Activated CD4-positive, CD25-positive, alpha-beta regulatory T cell (primary cell): ENCODE results near the gene UBXN1.
"Not testable (repeated sequence)": the region's sequence is repeated elsewhere in the genome, so short reads cannot be mapped to it uniquely, and the experiment has no call there.

Experiments used
- DNase-seq, 4 experiments: peaks; one replicate each; lab custom pipeline; 2025; lab: John Stamatoyannopoulos, UW

Gene UBXN1

GRCh38 chr11:62671608-62672389, 7.1 kb downstream of the UBXN1 start, which contains the start of the genes LBHD1 and UQCC3:
Gene LBHD1 (minus strand): TSS chr11:62672267. CDS start chr11:62670031, 2,236 bp downstream.
Gene UQCC3 (plus strand): TSS chr11:62671673. CDS start chr11:62671746, 73 bp downstream.
- DNase-seq = peak; percentile 38 to 60 (median 43)

- DNase-seq = no peak
Measured at GRCh38 chr11:62671236-62671607, 7.7 kb downstream of the UBXN1 start.

DNA sequence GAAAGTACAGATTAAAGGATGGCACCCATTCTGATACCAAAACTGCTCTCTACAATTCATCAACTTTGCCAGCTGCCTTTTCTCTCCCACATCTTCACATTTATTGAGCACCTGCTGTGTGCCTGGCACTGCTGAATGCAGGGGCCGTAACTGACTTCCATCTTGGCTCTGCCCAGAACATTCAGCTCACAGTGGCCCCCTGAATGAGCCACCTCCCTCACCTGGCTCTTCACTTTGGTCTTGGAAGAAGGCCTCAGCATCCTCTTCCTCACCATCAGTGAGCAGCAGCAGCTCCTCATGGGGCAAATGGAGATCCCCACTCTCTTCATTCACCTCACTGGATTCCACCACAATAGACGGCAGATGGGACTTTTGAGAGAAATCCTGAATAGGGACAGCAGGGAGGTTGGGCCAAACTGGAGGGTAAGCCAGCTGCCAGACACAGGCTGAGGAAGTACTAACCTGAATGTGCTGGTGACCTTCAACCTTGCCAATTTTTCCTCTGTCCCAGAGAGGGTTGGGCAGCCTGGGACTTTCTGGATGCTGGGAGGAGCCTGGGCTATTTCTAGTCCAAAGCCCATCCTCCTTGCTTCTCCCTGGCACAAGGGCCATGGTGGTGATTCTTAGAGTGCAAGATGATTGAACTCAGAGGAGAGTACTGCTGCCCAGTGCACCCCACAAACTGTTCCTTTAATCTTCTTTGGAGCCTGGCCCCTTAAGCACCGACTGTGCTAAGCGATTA, 9.3 kb downstream of the UBXN1 start:
- DNase-seq = no peak

DNA sequence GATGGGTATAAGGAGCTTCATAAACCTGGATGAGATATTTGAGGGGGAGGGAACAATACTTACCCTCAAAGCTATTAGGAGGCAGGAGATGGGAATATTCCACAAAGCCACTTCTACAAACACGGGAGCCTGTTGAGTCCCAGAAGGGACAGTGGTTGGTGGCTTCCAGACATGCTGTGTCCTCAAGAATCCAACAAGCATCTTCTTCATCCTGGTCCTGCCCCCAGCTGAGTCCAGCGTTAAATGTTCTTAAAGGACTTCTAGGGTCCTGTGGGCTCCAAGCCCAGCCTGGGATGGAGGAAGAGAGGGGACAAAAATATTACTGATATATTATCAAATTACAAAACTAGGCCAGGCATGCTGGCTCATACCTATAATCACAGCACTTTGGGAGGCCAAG, 11.4 kb downstream of the UBXN1 start:
- DNase-seq = no peak

DNA sequence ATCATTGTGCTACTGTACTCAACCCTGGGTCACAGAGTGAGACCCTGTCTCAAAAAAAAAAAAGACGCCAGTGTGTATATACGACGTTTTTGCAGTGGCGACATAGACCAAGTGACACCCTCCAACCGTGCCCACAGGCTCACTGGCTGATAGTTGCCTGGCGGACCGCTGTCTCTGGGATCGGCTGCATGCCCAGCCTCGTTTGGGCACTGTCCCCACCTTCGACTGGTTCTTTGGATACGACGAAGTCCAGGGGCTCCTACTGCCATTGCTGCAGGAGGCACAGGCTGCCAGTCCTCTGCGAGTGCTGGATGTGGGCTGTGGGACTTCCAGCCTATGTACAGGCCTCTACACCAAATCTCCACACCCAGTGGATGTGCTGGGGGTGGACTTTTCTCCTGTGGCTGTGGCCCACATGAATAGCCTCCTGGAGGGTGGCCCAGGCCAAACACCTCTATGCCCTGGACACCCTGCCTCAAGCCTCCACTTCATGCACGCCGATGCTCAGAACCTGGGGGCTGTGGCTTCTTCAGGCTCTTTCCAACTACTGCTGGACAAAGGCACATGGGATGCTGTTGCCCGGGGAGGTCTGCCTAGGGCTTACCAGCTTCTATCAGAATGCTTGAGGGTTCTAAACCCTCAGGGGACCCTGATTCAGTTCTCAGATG, 12.5 kb downstream of the UBXN1 start:
- no peak for DNase-seq

GRCh38 chr11:62665599-62666258, 13.1 kb downstream of the UBXN1 start:
- peak; percentile 22 to 30 (median 27) for DNase-seq

GRCh38 chr11:62665075-62665598, 13.7 kb downstream of the UBXN1 start, which contains the start of the genes C11orf98 and CSKMT:
Gene C11orf98 (minus strand): TSS chr11:62665210. CDS start chr11:62665169, 41 bp downstream.
Gene CSKMT (plus strand): TSS chr11:62665312. CDS start chr11:62665880, 568 bp downstream.
- peak; percentile 90 to 94 (median 94) for DNase-seq

DNA sequence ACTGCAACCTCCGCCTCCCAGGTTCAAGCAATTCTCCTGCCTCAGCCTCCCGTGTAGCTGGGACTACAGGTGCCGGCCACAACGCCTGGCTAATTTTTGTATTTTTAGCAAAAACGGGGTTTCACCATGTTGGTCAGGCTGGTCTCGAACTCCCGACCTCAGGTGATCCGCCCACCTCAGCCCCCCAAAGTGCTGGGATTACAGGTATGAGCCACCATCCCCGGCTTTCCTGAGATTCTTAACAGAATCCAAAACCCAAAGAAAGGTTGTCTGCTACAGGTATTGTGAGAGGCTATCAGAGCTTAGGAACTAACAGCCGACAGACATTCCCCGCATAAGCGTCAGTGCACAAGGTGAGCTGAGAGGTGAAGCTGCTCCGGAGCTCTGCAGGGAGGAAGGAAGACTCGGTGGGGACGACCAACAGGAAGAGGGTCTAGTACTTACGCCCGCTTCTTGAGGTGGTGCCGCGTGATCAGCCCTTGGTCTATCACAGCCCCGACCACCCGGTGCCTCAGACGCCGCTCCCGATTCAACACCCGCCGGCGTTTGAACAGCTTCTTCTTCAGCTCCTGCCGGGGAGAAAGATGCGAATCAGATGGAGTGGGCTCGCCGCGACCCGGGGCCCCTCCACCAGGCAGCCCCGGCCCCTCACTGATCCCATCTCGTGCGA, 14.3 kb downstream of the UBXN1 start:
- DNase-seq = peak in 3 of 4 experiments; percentile 26 to 56 (median 42)

DNA sequence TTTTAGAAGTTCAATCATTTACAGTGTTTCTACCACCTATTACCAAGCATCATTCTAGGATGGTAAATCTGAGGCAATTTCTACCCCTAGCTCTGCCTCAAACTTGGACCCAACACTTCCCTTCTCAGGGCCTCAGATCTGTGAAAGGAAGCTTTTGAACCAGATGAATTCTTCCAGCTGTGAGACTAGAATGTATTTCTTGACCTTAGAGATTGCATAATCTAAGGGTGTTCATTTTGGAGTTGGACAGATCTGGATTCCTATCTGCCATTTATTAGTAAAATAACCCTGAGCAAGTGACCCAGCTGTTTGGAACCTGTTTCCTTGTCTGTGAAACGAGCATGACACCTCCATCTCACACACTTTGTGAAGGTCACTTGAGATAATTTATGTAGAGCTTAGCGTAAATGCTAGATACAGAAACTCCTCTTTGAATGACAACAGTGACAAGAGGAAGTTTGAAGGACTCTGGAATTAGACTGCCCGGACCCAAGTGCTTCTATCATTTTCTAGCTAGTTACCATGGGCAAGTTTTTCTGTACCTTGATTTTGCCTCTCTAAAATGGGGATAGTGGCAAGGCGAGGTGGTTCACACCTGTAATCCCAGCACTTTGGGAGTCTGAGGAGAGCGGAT, 22.0 kb downstream of the UBXN1 start:
- no peak for DNase-seq

DNA sequence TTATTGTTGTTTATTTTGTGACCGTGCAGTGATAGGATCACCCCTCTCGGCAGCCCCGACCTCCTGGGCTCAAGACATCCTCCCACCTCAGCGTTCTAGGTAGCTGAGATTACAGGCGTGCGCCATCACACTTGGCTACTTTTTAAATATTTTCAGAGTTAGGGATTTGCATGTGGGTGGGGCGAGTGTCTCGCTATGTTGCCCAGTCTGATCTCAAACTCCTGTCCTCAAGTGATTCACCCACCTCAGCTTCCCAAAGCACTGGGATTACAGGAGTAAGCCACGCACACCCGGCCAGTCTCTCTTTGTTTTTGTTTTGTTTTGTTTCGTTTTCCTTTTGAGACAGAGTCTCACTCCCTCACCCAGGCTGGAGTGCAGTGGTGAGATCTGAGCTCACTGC, 24.6 kb downstream of the UBXN1 start:
- DNase-seq = no peak

- DNase-seq = no peak
Measured at GRCh38 chr11:62652161-62653006, 26.5 kb downstream of the UBXN1 start.

GRCh38 chr11:62650283-62650682, 28.6 kb downstream of the UBXN1 start:
- not testable (repeated sequence) for DNase-seq

DNA sequence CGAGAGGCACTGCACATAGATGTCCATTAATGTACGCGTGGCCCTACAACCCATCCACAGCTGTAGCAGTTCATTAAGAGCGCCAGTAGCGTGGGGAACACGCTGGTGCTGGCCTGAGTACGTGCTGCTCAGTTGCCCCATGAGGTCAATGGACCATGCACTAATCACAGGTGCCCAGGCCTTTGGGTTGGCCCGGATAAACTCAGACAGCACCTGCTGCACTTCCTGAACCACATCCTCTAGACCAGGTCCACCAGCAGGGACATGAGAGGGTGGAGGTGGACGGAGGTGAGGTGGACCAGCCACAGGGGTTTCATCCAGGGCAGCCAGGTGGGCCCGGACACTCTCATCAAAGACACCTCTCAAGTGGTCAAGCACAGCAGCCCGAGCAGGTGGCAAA, 29.4 kb downstream of the UBXN1 start:
- DNase-seq = no peak

DNA sequence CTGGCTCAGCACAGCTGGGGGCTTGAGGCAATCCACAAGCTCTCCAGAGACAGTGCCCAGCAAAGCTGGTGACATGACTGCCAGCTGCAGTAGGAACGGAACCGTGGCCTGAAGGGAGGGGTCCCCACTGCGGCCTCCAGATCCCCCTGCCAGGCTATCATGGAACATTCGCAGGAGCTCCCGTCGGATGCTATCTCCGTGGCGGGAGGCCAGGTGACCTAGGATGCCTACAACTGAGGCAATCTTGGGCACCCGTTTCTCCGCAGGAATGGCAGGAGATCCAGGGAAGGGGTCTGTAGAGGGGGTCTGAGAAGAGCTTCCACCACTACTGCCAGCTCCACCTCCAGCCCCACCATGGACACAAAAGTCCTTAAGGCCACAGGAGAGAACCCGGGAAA, 29.9 kb downstream of the UBXN1 start:
- DNase-seq = no peak

DNA sequence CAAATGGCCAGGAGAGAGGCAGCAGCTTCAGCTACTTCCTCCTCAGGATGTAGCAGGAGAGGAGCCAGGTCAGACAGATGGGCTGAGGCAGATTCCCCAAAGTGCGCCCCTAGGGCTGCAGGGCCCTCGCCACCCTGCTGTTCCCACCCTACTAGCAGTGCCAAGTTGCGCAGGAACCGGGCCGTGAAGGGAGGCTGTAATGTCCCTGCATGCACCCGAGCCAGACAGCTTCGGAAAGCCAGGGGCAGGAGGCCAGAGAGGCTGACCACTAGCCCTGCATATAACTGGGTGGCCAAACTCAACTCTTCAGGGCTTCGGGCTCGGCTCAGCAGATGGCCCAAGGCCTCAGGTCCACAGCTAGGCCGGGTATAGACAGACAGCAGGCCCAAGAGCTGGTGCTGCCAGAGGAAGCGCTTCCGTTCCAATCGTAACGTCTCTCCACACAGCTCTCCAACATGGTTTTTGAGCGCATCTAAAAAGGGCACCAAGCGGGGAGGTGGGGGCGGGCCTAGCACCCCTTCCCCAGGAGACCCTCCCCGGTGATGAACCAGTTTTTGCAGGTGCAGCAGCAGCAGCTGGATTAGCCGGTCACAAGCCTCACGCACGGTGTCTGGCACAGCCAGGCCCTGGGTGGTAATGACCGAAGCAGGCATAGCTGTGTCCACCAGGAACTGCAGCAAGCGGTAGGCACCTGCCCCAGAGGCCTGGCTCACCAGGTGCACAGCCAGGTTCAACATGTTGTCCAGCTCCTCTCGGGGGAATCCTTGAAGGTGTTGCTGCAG, 30.5 kb downstream of the UBXN1 start:
- DNase-seq = no peak

- DNase-seq = no peak
Measured at GRCh38 chr11:62647609-62648005, 31.3 kb downstream of the UBXN1 start.

DNA sequence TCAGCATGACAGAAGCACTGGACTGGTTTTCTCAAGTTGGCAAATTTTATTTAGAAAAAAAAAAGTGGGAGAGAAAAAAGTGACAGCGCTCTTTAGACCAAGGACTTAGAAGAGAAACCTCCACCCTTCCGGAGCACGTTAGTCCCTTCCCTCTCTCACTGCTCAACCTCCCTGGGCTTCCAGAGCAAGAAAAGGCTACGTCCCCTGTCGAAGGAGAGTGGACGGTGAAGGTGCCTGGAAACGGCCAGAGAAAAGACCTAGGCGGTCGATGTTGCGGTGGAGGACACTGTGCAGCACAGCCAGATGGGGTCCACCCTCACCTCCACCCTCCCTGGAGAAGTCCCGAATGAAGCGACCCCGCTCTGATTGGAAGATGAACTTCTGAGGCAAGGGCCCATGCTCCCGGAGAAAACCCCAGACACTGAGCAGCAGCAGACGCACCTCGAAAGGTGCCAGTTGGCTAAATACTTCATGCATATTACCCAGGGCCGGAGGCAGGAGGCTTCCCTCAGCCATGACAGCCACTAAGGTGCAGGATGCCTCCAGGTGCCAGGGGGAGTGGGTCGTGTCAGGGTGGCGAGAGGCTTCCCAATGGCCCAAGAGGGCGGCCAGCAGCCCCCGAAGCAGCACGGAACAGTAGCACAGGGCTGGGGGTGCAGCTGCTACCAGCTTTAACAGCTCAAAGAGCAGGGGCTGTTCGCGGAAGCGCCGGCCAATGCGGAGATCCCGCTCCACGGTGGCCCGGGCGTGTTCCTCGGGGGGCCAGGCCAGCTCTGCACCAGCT, 31.9 kb downstream of the UBXN1 start:
- no peak for DNase-seq
